ENCODE results near the gene GALK1. TPM values are rescaled to one million over a fixed set of nuclear protein-coding genes. Genes with fewer than 3 reads are reported as not detected.
A peak's percentile ranks its signal among the peaks of the same experiment; 100 is the strongest.

Gene GALK1
- total and polyA plus RNA-seq, 2 of the 13 experiments (the other 11 are each of a cell fraction or from before 2014, with no cell fraction given): 59.9 to 93.6 TPM

DNA sequence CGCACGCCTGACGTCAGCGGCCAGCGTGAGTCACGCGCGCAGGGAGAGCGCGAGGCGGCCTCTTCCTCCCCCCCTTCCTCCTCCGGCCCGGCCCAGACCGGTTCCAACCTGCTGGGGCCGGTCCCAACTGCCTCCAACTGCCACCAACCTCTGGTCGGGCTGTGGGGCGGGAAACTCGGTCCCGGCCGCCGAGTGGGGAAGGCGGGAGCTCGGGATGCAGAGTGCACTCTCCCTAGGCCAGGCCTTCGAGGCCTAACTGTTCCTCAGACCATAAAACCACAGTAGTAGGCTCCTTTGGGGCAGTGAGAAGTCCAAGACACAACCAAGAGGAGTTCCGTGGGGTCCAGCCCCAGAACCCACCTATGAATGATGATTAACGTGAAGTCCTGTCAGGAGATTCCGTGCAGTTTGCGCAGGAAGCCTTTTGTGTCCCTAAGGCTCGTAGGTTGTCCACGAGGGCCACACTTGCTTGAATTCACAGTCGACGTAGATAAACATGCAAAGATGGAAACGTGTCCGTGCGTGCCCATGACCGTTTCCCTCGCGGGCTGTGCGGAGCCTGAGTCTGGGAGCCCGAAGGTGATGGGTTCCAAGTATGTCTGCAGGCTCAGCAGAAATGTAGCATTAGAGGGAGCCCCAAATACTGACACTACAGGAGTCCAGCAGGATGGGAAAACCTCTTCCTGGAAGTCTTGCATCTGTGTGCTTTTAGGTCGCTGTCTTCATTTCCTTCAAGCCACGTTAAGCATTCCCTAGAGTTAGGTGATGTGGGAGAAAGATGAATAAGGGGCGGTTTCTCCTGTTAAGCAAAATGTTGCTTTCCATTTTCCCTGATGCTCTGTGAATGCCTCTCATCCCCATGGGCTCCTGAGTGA is 20.3 kb upstream of the GALK1 start (continued):
- TF ChIP-seq SALL1 (CRISPR knock-in tag; IDR thresholded peaks at IDR 0.05) (peak; percentile 70), EED (CRISPR knock-in tag; IDR thresholded peaks at IDR 0.05) (peak; percentile 89), ATM (IDR thresholded peaks at IDR 0.05; ENCODE audit: borderline replicate concordance) (no peak), RARA (CRISPR knock-in tag; IDR thresholded peaks at IDR 0.05) (0 out of 2 replicates have a peak, but pooled peaks have one; percentile 25), IRF1 (CRISPR knock-in tag; IDR thresholded peaks at IDR 0.05; ENCODE audit: low read depth) (no peak), HES4 (CRISPR knock-in tag; IDR thresholded peaks at IDR 0.05; ENCODE audit: borderline replicate concordance) (no peak; the same call in 1 of the 2 replicates), ZNF317 (CRISPR knock-in tag; IDR thresholded peaks at IDR 0.05) (0 out of 2 replicates have a peak, but pooled peaks have one; percentile 21), ZNF564 (CRISPR knock-in tag; IDR thresholded peaks at IDR 0.05) (0 out of 2 replicates have a peak, but pooled peaks have one; percentile 72), ZNF547 (CRISPR knock-in tag; IDR thresholded peaks at IDR 0.05) (peak; percentile 83; the same call in 1 of the 2 replicates), JUND (CRISPR knock-in tag; IDR thresholded peaks at IDR 0.05) (0 out of 2 replicates have a peak, but pooled peaks have one; percentile 9), ZNF263 (CRISPR knock-in tag; IDR thresholded peaks at IDR 0.05) (peak; percentile 43; the same call in 1 of the 2 replicates), LCORL (IDR thresholded peaks at IDR 0.05) (peak; percentile 69), LCORL (CRISPR knock-in tag; IDR thresholded peaks at IDR 0.05) (peak; percentile 87), NFKBIZ (CRISPR knock-in tag; IDR thresholded peaks at IDR 0.05) (peak; percentile 9; the same call in 1 of the 2 replicates), SSRP1 (CRISPR knock-in tag; IDR thresholded peaks at IDR 0.05) (no peak), ZNF687 (CRISPR knock-in tag; IDR thresholded peaks at IDR 0.05) (peak; percentile 97), POGZ (CRISPR knock-in tag; IDR thresholded peaks at IDR 0.05) (peak; percentile 36; the same call in 1 of the 2 replicates), DNMT3B (CRISPR knock-in tag; conservative IDR thresholded peaks at IDR 0.05) (no peak), ZNF496 (CRISPR knock-in tag; IDR thresholded peaks at IDR 0.05; ENCODE audit: insufficient replicate concordance) (no peak)
- TF ChIP-seq, protein P1, sequence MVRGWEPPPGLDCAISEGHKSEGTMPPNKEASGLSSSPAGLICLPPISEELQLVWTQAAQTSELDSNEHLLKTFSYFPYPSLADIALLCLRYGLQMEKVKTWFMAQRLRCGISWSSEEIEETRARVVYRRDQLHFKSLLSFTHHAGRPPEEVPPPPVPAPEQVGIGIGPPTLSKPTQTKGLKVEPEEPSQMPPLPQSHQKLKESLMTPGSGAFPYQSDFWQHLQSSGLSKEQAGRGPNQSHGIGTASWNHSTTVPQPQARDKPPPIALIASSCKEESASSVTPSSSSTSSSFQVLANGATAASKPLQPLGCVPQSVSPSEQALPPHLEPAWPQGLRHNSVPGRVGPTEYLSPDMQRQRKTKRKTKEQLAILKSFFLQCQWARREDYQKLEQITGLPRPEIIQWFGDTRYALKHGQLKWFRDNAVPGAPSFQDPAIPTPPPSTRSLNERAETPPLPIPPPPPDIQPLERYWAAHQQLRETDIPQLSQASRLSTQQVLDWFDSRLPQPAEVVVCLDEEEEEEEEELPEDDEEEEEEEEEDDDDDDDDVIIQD (CRISPR knock-in tag; IDR thresholded peaks at IDR 0.05; ENCODE audit: low read depth): no peak; the same call in 1 of the 2 replicates
- TF ChIP-seq, protein P2, sequence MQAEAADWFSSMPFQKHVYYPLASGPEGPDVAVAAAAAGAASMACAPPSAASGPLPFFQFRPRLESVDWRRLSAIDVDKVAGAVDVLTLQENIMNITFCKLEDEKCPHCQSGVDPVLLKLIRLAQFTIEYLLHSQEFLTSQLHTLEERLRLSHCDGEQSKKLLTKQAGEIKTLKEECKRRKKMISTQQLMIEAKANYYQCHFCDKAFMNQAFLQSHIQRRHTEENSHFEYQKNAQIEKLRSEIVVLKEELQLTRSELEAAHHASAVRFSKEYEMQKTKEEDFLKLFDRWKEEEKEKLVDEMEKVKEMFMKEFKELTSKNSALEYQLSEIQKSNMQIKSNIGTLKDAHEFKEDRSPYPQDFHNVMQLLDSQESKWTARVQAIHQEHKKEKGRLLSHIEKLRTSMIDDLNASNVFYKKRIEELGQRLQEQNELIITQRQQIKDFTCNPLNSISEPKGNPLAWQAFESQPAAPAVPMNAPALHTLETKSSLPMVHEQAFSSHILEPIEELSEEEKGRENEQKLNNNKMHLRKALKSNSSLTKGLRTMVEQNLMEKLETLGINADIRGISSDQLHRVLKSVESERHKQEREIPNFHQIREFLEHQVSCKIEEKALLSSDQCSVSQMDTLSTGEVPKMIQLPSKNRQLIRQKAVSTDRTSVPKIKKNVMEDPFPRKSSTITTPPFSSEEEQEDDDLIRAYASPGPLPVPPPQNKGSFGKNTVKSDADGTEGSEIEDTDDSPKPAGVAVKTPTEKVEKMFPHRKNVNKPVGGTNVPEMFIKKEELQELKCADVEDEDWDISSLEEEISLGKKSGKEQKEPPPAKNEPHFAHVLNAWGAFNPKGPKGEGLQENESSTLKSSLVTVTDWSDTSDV (CRISPR knock-in tag; IDR thresholded peaks at IDR 0.05): peak; percentile 98

All from HepG2 (cell line).